Activated CD4-positive, alpha-beta T cell treated with anti-CD3 and anti-CD28 coated beads, Interleukin-2, amount 10 ng/mL, durations not matched to agents 24 days and 14 days (primary cell): ENCODE measurements around the gene PLA2G3. TPM values are rescaled to one million over a fixed set of nuclear protein-coding genes. Genes with fewer than 3 reads are reported as not detected.

Experiments used
- DNase-seq: peaks from one replicate; pipeline ENCODE4 v3.0.0; 2022
- H3K27ac Mint-ChIP-seq: one replicate; pipeline ENCODE4 v1.8.0; 2022; ENCODE audit warnings: mild to moderate bottlenecking, mixed read lengths
- H3K27me3 Mint-ChIP-seq: one replicate; pipeline ENCODE4 v1.8.0; 2022; ENCODE audit warnings: mixed read lengths
- H3K36me3 Mint-ChIP-seq: one replicate; pipeline ENCODE4 v1.8.0; 2022; ENCODE audit warnings: low read depth, mild to moderate bottlenecking, mixed read lengths
- H3K4me1 Mint-ChIP-seq: one replicate; pipeline ENCODE4 v1.8.0; 2021; ENCODE audit warnings: mixed read lengths
- H3K4me3 Mint-ChIP-seq: one replicate; pipeline ENCODE4 v1.8.0; 2022; ENCODE audit warnings: mild to moderate bottlenecking, moderate library complexity, mixed read lengths
- H3K9me3 Mint-ChIP-seq: one replicate; pipeline ENCODE4 v1.8.0; 2021; ENCODE audit warnings: mixed read lengths
- intact Hi-C: fragments of 100-400 bp; cut with micrococcal nuclease; formaldehyde crosslinking; loops from one replicate; pipeline ENCODE4 v1.15.1; 2023
- total RNA-seq: library from RNA; stranded (reverse); gene quantifications from 2 replicates; pipeline ENCODE4 v1.2.3, GENCODE V29; 2022

PLA2G3 gene
- total RNA-seq, 1 donor from 2014 or later, result not detected

DNA sequence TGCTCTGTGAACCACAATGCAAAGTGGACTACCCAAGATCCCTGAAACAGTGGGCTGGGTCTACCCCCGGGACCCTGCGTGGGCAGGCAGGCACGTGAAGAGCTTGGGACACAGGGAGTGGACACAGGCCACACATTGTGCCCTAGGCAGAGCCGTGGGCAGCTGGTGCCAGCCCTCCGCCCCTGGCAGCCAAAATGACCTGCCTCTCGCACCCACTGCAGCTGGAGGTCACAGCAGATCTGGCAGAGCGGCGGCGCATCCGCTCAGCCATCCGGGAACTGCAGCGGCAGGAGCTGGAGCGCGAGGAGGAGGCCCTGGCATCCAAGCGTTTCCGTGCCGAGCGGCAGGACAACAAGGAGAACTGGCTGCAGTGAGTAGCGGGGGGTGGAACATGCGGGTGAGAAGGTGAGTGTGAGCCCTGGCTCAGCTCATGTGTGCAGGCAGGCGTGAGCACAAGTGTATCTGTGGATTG, 52.5 kb downstream of the PLA2G3 start:
- Mint-ChIP-seq H3K36me3 (peaks cover 2% of the 10 kb centered on the region), H3K9me3 (no peaks in the 10 kb centered on the region), H3K27ac (no peak overlapping the region), H3K27me3 (no peaks in the 10 kb centered on the region), H3K4me1 (peaks cover 18% of the 10 kb centered on the region), H3K4me3 (no peak overlapping the region)
- intact Hi-C loops, result loop anchor here (2.0 to 10.0 kb wide), 3 partner anchors 185 to 453 kb away; partner anchors contain the start of genes PATZ1 and SLC35E4
- no peak for DNase-seq

DNA sequence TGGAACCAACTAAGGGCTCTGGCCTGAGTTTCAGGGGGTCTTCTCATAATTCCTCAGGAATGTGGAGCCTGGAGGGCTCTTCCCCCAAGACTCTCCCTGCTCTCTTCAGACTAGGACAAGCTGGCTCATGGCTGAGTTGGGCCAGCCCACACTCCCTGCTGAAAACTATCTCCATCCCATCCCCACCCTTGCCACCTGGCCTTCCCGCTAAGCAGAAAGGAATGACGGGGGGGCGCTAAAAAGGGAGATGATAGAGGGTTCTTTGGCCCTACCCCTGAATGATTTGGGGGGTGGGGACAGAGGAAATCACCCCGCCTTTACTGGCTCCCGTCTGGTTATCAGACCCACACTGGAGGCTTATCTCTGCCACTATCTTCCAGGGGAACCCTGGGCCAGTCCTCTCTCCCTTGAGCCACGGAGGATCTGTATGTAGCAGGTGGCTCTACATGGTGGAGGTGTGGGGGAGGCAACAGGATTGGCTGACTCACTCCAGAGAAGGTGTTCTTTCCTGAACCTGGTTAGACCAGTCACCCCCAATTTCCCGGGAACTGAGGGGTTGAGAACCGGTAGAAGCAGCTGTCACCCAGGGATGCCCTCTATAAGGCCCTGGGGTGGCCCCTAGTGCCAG, 53.5 kb downstream of the PLA2G3 start:
- no peaks in the 10 kb centered on the region for H3K9me3 Mint-ChIP-seq

DNA sequence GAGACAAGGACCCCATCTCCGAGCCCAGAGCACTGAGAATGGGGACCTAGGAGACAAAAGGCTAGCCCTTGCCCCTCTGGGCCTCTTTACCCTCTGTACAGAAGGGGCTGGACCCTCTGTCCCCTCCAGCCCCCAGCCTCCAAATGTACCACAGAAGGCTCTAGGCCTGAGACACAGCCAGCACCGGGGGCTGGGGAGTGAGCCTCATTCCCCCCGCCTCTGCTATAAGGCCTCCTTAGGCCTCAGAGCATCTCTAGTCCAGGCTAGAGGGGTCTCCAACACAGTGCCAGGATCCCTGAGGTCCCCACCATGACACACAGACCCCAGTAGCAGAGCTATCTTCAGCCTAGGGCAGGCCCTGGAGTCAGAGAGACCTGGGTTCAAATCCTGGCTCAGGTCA, 54.4 kb downstream of the PLA2G3 start:
- Mint-ChIP-seq H3K9me3 (no peaks in the 10 kb centered on the region), H3K4me3 (peak overlapping the region; percentile 91), H3K36me3 (peaks cover 2% of the 10 kb centered on the region), H3K27ac (no peak overlapping the region), H3K4me1 (peaks cover 32% of the 10 kb centered on the region), H3K27me3 (no peaks in the 10 kb centered on the region)
- intact Hi-C loops, result loop anchor here (1.0 to 10.0 kb wide), 3 partner anchors 139 to 451 kb away; partner anchors contain the start of genes PATZ1 and SLC35E4
- DNase-seq, result no peak

More for the DNA sequence above, 53.5 kb downstream of the PLA2G3 start:
- no peak for DNase-seq
- Mint-ChIP-seq H3K4me1 (peaks cover 28% of the 10 kb centered on the region), H3K27ac (no peak overlapping the region), H3K4me3 (no peak overlapping the region), H3K36me3 (peaks cover 2% of the 10 kb centered on the region), H3K27me3 (no peaks in the 10 kb centered on the region)
- intact Hi-C loops, result loop anchor here (10.0 kb wide), 2 partner anchors 258 to 452 kb away; partner anchors contain the start of genes PATZ1 and SLC35E4

DNA sequence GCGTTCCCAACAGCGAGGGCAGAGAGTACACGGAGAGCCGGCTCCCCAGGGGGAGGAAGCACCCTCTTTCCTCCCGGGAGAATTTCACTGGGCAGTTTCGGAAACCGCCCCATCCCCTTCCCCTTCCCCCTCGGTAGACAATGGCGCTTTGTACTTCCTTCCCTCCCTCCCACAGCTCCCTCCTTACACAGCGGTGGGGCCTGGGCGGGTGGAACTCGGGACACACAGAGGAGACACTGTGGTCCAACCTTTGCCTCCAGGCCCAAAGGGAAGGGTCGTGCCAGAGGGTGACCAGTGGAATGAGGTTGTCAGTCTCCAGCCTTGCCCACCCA, 54.8 kb downstream of the PLA2G3 start:
- Mint-ChIP-seq H3K4me3 (peak overlapping the region; percentile 91), H3K9me3 (no peaks in the 10 kb centered on the region), H3K4me1 (peaks cover 35% of the 10 kb centered on the region), H3K36me3 (peaks cover 2% of the 10 kb centered on the region), H3K27ac (peak overlapping the region; percentile 91), H3K27me3 (no peaks in the 10 kb centered on the region)
- DNase-seq, result no peak
- intact Hi-C loops, result loop anchor here (1.0 to 10.0 kb wide), 3 partner anchors 138 to 451 kb away; partner anchors contain the start of genes PATZ1 and SLC35E4

DNA sequence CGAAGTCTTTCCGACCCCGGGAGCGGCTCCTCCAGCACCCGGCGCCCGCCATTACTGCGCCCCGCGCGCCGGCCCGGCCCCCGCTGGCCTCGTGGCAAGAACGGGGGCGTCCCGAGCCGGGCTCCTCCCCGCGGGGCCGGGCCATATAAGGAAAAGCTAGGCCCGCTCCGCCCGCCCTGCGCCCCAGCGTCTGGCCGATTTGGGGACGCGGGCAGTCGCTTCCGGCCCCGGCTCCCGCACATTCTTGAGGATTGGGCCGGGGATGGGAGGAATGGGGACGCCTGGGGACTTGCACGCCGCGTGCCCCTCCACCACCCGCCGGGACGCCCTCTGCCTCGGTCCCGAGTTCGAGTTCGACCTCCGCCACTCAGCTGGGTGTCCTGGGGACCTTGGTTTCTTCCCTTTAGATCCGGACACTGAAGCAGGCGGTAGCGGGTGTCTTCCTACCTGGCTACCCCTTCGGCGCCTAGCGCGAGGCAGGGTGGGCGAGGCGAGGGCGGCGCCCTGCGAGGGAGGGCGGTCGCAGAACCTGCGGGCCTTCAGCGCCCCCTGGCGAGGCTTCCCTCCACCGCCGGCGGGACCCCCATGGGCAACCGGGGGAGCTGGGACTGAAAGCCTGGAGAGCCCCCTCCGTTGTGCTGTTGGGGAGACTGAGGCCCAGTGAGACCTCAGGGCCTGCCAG, 55.4 kb downstream of the PLA2G3 start:
- peak; percentile 97 for DNase-seq
- peaks cover 36% of the 10 kb centered on the region for H3K4me1 Mint-ChIP-seq
- H3K27me3 Mint-ChIP-seq, result no peaks in the 10 kb centered on the region
- intact Hi-C loops, result loop anchor here (1.0 to 10.0 kb wide), 8 partner anchors 22 to 667 kb away; partner anchors contain the start of genes DEPDC5, PATZ1, PIK3IP1 and PRR14L
- H3K9me3 Mint-ChIP-seq, result no peaks in the 10 kb centered on the region
- peak overlapping the region; percentile 91 for H3K27ac Mint-ChIP-seq
- H3K4me3 Mint-ChIP-seq, result peak overlapping the region; percentile 91
- H3K36me3 Mint-ChIP-seq, result peaks cover 2% of the 10 kb centered on the region

Other genes with a start within 250 kb of the PLA2G3 start
- 50.6 and 50.8 TPM in 2 replicates for gene MORC2, start 171.7 kb downstream of the PLA2G3 start, total RNA-seq
- 68.1 and 69.1 TPM in 2 replicates for gene TUG1, start 171.2 kb downstream of the PLA2G3 start, total RNA-seq
- 13.9 and 17.9 TPM in 2 replicates for gene SMTN, start 59.2 kb downstream of the PLA2G3 start, total RNA-seq
- gene SELENOM, start 32.9 kb downstream of the PLA2G3 start, total RNA-seq, result 7.4 and 8.2 TPM in 2 replicates
- 0.07 and 0.26 TPM in 2 replicates for gene INPP5J, start 17.5 kb downstream of the PLA2G3 start, total RNA-seq
- gene RNF185, start 19.7 kb upstream of the PLA2G3 start, total RNA-seq, result 17.0 and 19.4 TPM in 2 replicates
- gene LIMK2, start 71.8 kb upstream of the PLA2G3 start, total RNA-seq, result 34.2 and 35.9 TPM in 2 replicates
- 12.4 TPM in 2 replicates for gene PIK3IP1, start 152.0 kb upstream of the PLA2G3 start, total RNA-seq
- 33.8 and 34.7 TPM in 2 replicates for gene PATZ1, start 205.8 kb upstream of the PLA2G3 start, total RNA-seq